ENCODE data around the gene REELD1.

DNA sequence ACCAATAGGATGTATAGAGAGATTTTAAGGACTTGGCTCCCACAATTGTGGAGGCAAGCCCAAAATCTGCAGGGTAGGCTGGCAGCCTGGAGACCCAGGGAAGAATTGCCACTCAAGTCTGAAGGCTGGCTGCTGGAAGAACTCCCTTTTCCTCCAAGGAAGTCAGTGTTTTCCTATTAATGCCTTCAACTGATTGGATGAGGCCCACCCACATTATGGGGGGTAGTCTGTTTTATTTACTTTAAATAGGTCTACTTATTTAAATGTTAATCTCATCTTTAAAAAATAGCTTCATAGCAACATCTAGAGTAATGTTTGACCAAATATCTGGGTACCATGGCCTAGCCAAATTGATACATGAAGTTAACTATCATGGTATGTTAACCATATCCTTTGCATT, 20.1 kb upstream of the REELD1 start:
- TF ChIP-seq, protein P1, sequence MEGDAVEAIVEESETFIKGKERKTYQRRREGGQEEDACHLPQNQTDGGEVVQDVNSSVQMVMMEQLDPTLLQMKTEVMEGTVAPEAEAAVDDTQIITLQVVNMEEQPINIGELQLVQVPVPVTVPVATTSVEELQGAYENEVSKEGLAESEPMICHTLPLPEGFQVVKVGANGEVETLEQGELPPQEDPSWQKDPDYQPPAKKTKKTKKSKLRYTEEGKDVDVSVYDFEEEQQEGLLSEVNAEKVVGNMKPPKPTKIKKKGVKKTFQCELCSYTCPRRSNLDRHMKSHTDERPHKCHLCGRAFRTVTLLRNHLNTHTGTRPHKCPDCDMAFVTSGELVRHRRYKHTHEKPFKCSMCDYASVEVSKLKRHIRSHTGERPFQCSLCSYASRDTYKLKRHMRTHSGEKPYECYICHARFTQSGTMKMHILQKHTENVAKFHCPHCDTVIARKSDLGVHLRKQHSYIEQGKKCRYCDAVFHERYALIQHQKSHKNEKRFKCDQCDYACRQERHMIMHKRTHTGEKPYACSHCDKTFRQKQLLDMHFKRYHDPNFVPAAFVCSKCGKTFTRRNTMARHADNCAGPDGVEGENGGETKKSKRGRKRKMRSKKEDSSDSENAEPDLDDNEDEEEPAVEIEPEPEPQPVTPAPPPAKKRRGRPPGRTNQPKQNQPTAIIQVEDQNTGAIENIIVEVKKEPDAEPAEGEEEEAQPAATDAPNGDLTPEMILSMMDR (IDR thresholded peaks at IDR 0.05; ENCODE audit: poor library complexity, severe bottlenecking): no peak
- no peak for TF ChIP-seq POLR2AphosphoS5 (IDR thresholded peaks at IDR 0.05)
- TF ChIP-seq EZH2 (IDR thresholded peaks at IDR 0.05; ENCODE audit: borderline replicate concordance, insufficient read depth, low read length, poor library complexity, severe bottlenecking): no peak
